Mammary epithelial cell (primary cell): ENCODE data around the gene STK33.

ENCODE experiments used
- CTCF ChIP-seq, 2 donors: IDR thresholded peaks in 1 of 2; conservative IDR thresholded peaks in 1 of 2; 2 replicates each; pipeline ENCODE4 v1.5.1; 2011 to 2012; ENCODE audit warnings: inconsistent platforms in 2 of 2, low read length in 2 of 2, mild to moderate bottlenecking in 2 of 2, control low read depth in 1 of 2, low read depth in 1 of 2; ENCODE audit not compliant: insufficient read depth in 1 of 2; ENCODE audit errors: extremely low read depth in 1 of 2
- EZH2 ChIP-seq: IDR thresholded peaks from 2 replicates; pipeline ENCODE4 v1.6.1; 2012; ENCODE audit warnings: low read length, inconsistent platforms, borderline replicate concordance

- TF ChIP-seq CTCF (conservative IDR thresholded peaks at IDR 0.05 in 1 of 2, IDR thresholded peaks at IDR 0.05 in 1 of 2; ENCODE audit: extremely low read depth in 1 of 2, insufficient read depth in 1 of 2, low read depth in 1 of 2, low read length in 2 of 2) = no peak
- no peak for TF ChIP-seq EZH2
Measured at GRCh38 chr11:8581300-8581699, 12.7 kb downstream of the STK33 start.
